Measurements from ENCODE around the gene HOXA1. TPM values are rescaled to one million over a fixed set of nuclear protein-coding genes. Genes with fewer than 3 reads are reported as not detected.

HOXA1 gene
- total RNA-seq, 1 donor from 2014 or later: 9.5 TPM

GRCh38 chr7:27111042-27111750 lies 15.4 kb upstream of the HOXA1 start:
- H3K27ac Mint-ChIP-seq: peak overlapping the region; percentile 97
- H3K27me3 Mint-ChIP-seq: peaks cover 55% of the 10 kb centered on the region
- peaks cover 48% of the 10 kb centered on the region for H3K36me3 Mint-ChIP-seq
- peak overlapping the region; percentile 97 for H3K4me3 Mint-ChIP-seq
- TF ChIP-seq CTCF (conservative IDR thresholded peaks at IDR 0.05): no peak
- H3K9me3 Mint-ChIP-seq: no peaks in the 10 kb centered on the region
- no peak for DNase-seq (ENCODE audit: extremely low spot score, unreplicated experiment)
- peaks cover 28% of the 10 kb centered on the region for H3K4me1 Mint-ChIP-seq (ENCODE audit: unreplicated experiment)

GRCh38 chr7:27110186-27111031 lies 14.6 kb upstream of the HOXA1 start:
- Mint-ChIP-seq H3K9me3 (no peaks in the 10 kb centered on the region), H3K4me3 (peak overlapping the region; percentile 97), H3K27me3 (peaks cover 57% of the 10 kb centered on the region), H3K27ac (peak overlapping the region; percentile 97), H3K36me3 (peaks cover 46% of the 10 kb centered on the region), H3K4me1 (ENCODE audit: unreplicated experiment) (peaks cover 36% of the 10 kb centered on the region)
- DNase-seq (ENCODE audit: extremely low spot score, unreplicated experiment): peak; percentile 95
- no peak for TF ChIP-seq CTCF (conservative IDR thresholded peaks at IDR 0.05)

GRCh38 chr7:27109466-27110185 lies 13.8 kb upstream of the HOXA1 start:
- no peak for TF ChIP-seq CTCF (conservative IDR thresholded peaks at IDR 0.05)
- DNase-seq (ENCODE audit: extremely low spot score, unreplicated experiment): no peak
- Mint-ChIP-seq H3K4me3 (peak overlapping the region; percentile 97), H3K4me1 (ENCODE audit: unreplicated experiment) (peaks cover 43% of the 10 kb centered on the region), H3K36me3 (peaks cover 40% of the 10 kb centered on the region), H3K9me3 (no peaks in the 10 kb centered on the region), H3K27me3 (peaks cover 56% of the 10 kb centered on the region), H3K27ac (peak overlapping the region; percentile 97)

GRCh38 chr7:27108390-27109127 lies 12.8 kb upstream of the HOXA1 start:
- H3K27me3 Mint-ChIP-seq: peaks cover 61% of the 10 kb centered on the region
- DNase-seq (ENCODE audit: extremely low spot score, unreplicated experiment): peak; percentile 81
- peak overlapping the region; percentile 97 for H3K27ac Mint-ChIP-seq
- peaks cover 54% of the 10 kb centered on the region for H3K4me1 Mint-ChIP-seq (ENCODE audit: unreplicated experiment)
- peak overlapping the region; percentile 97 for H3K4me3 Mint-ChIP-seq
- H3K36me3 Mint-ChIP-seq: peaks cover 37% of the 10 kb centered on the region
- TF ChIP-seq CTCF (conservative IDR thresholded peaks at IDR 0.05): peak; percentile 44
- no peaks in the 10 kb centered on the region for H3K9me3 Mint-ChIP-seq

All from type B pancreatic cell (in vitro differentiated cells).